ENCODE data around the gene GALNT9.
"Not testable (repeated sequence)": the region's sequence is repeated elsewhere in the genome, so short reads cannot be mapped to it uniquely, and the experiment has no call there.

GALNT9 gene

GRCh38 chr12:132196873-132197390, 132.5 kb downstream of the GALNT9 start:
- no peak for DNase-seq (ENCODE audit: low read depth)

GRCh38 chr12:132196038-132196872, 133.1 kb downstream of the GALNT9 start:
- DNase-seq (ENCODE audit: low read depth), result no peak

- not testable (repeated sequence) for DNase-seq (ENCODE audit: low read depth)
Observed at GRCh38 chr12:132195242-132195641, 134.1 kb downstream of the GALNT9 start.

GRCh38 chr12:132194556-132194955, 134.8 kb downstream of the GALNT9 start:
- no peak for DNase-seq (ENCODE audit: low read depth)

- DNase-seq (ENCODE audit: low read depth), result no peak
Observed at GRCh38 chr12:132194056-132194455, 135.3 kb downstream of the GALNT9 start.

GRCh38 chr12:132191715-132192553, 137.5 kb downstream of the GALNT9 start:
- no peak for DNase-seq (ENCODE audit: low read depth)

GRCh38 chr12:132190834-132191500, 138.4 kb downstream of the GALNT9 start:
- DNase-seq (ENCODE audit: low read depth), result no peak

- DNase-seq (ENCODE audit: low read depth), result no peak
Observed at GRCh38 chr12:132190012-132190755, 139.2 kb downstream of the GALNT9 start.

GRCh38 chr12:132189378-132190011, 139.9 kb downstream of the GALNT9 start:
- peak; percentile 58 for DNase-seq (ENCODE audit: low read depth)

GRCh38 chr12:132188916-132189325, 140.5 kb downstream of the GALNT9 start:
- no peak for DNase-seq (ENCODE audit: low read depth)

- no peak for DNase-seq (ENCODE audit: low read depth)
Observed at GRCh38 chr12:132188451-132188901, 140.9 kb downstream of the GALNT9 start.

- DNase-seq (ENCODE audit: low read depth), result no peak
Observed at GRCh38 chr12:132187646-132188450, 141.5 kb downstream of the GALNT9 start.

GRCh38 chr12:132186857-132187620, 142.3 kb downstream of the GALNT9 start:
- DNase-seq (ENCODE audit: low read depth), result no peak

- DNase-seq (ENCODE audit: low read depth), result no peak
Observed at GRCh38 chr12:132186208-132186856, 143.1 kb downstream of the GALNT9 start.

GRCh38 chr12:132185705-132186104, 143.7 kb downstream of the GALNT9 start:
- DNase-seq (ENCODE audit: low read depth), result no peak

GRCh38 chr12:132182711-132183365, 146.6 kb downstream of the GALNT9 start:
- no peak for DNase-seq (ENCODE audit: low read depth)

- DNase-seq (ENCODE audit: low read depth), result no peak
Observed at GRCh38 chr12:132182206-132182710, 147.1 kb downstream of the GALNT9 start.

All from HS-5 (cell line).